Inferior parietal cortex (tissue), 1 donor: Measurements from ENCODE around the gene PPIF.

Experiments
- DNase-seq: peaks from one replicate; pipeline ENCODE4 v3.0.0-alpha.2; 2016; ENCODE audit errors: extremely low spot score

Gene PPIF

GRCh38 chr10:79349072-79349491 is 1.8 kb downstream of the PPIF start:
- DNase-seq: no peak

DNA sequence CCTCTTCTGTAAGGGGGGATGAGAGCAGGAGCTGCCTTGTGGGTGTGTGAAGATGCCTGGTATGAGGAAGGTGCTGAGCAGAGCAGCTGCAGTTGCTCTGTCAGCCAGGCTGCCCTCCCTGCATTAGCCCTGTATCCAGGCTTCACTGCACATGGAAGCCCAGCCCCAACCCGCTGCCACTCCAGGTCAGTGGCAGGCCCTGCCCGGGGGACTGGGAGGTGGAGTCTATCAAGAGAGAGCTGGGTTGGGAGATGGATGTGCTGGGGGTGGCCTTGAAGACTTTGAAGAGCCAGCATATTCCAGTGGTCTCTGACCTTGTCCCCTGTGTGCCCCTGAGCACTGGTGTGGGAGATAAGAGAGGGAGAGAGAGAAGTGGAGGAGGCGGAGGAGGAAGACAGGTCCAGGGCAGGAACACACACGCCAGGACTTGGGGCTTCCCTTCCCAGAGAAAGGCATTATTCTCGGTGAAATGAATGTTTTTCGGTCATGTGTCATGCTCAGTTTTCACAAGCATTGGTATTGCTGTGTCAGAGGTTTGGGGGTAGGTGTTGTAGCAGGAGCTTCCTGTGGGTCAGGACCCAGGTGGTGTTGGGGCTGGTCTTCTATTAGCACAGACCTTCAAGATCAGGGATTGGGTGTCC is 2.6 kb downstream of the PPIF start:
- no peak for DNase-seq

- no peak for DNase-seq
Measured at GRCh38 chr10:79350407-79351154, 3.3 kb downstream of the PPIF start.

- DNase-seq: no peak
Measured at GRCh38 chr10:79351332-79351731, 4.1 kb downstream of the PPIF start.

DNA sequence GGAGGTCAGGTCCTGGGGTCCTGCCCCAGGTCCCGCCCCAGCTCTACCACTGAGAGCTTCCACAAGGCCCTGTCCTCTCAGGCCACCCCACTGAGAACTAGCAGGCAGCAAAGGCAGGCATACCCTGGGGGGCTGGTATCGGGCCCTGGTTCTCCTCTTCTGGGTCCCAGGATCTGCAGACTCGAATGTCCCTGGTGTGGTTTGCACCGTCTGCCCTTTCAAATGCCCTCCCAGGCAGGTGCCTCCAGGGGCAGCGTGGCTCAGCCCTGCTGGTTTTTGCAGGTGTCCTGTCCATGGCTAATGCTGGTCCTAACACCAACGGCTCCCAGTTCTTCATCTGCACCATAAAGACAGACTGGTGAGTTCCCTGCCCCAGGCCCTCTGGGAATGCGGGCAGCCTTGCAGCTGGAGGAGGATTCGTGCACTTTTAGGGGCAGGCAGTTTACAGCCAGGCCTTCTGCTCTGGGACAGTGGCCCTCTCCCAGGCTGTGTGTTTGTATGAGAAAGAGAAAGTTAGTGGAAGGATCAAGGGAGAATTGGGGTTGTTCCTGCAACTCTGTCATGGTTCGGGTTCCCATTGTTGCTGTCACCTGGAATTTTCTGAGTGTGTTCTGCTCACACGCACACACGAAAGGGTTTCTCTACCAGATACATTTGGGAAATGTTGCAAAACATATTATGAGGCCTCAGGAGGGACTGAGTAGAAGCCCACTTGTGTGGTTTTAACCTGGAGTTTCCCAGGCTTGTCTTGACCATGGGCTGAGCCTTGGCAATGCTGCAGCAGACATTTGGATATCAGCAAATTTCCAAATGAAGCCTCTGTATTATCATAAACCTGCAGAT is 5.0 kb downstream of the PPIF start:
- no peak for DNase-seq

DNA sequence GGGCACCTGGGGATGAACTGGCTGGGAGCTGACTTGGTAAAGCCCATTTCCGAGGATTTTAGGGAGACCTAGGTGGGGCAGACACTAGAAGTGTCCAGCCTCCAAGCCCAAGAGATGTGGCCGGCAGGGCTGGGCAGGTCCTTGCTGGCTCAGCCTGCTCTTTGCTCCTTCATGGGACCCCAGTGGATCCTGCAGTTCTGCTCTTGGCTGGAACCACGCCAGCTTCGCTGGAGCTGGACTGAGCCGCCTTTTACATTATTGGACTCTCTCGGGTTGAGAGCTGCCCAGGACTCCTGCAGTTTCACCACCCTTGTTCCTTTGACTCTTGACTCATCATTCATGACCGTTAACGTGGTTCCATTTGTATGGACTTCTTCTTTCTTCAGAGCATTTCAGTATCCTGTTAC is 5.7 kb downstream of the PPIF start:
- DNase-seq: no peak

- DNase-seq: no peak
Measured at GRCh38 chr10:79353726-79354125, 6.5 kb downstream of the PPIF start.

- no peak for DNase-seq
Measured at GRCh38 chr10:79354141-79354540, 6.9 kb downstream of the PPIF start.

- DNase-seq: no peak
Measured at GRCh38 chr10:79354615-79355014, 7.3 kb downstream of the PPIF start.

DNA sequence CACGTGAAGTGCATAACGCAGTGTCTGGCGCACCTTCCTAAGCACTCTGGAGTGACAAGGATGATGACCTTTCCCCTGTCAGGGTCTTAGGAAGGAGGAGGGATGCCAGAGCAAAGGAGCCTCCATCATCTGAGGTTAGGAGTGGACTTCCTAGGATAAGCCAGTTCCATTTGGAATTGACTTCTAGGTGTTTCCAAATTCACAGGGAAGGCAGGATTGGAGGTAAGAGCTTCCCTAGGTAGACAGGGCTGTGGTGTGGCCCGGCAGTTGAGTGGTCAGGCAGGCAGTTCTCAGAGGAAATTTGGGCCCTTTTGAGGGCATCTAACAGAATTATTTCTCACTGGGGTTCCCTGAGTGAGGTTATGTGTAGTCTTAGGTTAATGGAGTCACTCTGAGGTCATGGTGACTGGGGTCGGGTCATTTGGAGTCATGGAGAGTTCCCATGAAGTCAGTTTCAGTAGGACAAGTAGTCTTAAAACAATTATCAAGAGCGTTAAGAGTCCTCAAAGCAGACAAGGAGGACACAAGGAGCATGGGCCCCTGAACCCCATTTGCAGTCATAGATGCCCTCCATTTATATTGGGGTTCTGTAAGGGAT is 8.2 kb downstream of the PPIF start:
- DNase-seq: no peak

DNA sequence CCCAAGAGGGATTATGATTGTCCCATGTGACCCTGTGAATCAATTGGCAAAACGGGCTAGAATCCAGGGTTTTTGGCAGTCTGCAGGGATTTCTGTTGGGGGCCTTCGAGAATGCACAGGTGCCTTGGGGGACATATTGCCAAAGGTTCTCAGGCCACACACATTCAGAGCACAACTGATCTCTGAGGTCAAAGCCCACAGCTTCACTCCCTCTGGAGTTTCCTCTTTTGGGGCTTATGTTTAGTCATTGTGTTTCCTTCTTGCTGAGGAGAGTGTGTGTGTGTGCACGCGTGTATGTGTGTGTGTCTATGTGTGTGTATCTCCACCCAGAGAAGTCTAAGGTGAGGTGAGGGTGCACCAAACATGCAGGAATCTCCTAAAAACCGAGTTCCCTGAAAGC is 8.8 kb downstream of the PPIF start:
- no peak for DNase-seq

- DNase-seq: no peak
Measured at GRCh38 chr10:79357180-79357579, 9.9 kb downstream of the PPIF start.

- DNase-seq: no peak
Measured at GRCh38 chr10:79358811-79359210, 11.5 kb downstream of the PPIF start.

- no peak for DNase-seq
Measured at GRCh38 chr10:79359816-79360498, 12.7 kb downstream of the PPIF start.

DNA sequence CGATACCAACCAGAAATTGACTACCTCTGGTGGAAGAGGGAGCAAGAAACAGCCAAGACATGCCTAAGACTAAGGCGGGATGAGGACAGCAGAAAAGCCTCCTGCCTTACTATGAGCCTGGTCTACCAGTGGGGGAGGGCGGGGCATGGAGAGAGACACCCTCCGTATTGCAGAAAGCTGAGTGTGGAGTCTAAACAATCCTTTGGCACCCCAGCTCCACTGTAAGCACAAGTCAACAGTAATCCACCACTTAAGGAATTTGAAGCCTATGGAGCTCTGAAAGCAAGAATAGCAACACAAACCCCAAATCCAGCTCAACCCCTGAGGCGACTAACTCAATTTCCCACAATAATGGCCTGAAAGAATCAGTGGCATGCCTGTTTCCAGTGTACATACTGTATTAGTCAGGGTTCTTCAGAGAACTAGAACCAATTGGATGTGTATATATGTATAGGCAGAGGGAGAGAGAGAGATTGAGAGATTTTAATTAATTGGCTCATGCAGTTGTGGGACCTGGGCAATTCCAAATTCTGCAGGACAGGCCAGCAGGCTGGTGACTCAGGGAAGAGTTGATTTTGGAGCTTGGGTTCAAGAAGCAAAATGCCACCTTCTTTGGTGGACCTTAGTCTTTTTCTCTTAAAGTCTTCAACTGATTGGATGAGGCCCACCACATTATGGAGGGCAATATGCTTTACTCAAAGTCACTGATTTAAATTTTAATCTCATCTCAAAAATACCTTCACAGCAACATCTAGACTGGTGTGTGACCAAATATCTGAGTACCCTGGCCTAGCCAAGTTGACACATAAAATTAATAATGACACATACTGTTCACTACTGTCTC is 13.5 kb downstream of the PPIF start:
- DNase-seq: no peak

- DNase-seq: no peak
Measured at GRCh38 chr10:79361726-79362397, 14.6 kb downstream of the PPIF start.

- DNase-seq: no peak
Measured at GRCh38 chr10:79367426-79368189, 20.3 kb downstream of the PPIF start.

- DNase-seq: no peak
Measured at GRCh38 chr10:79372871-79373270, 25.6 kb downstream of the PPIF start.
